ENCODE data around the gene WNT7B.

The WNT7B gene

GRCh38 chr22:45903355-45904135 lies 73.4 kb downstream of the WNT7B start:
- DNase-seq: no peak

- DNase-seq: no peak
These were observed 79.2 kb downstream of the WNT7B start for GRCh38 chr22:45897736-45898135.

- no peak for DNase-seq
These were observed 79.9 kb downstream of the WNT7B start for GRCh38 chr22:45896964-45897538.

GRCh38 chr22:45896153-45896951 lies 80.6 kb downstream of the WNT7B start:
- DNase-seq: no peak

- no peak for DNase-seq
These were observed 81.4 kb downstream of the WNT7B start for GRCh38 chr22:45895436-45896152.

- DNase-seq: no peak
These were observed 83.4 kb downstream of the WNT7B start for GRCh38 chr22:45893516-45893915.

GRCh38 chr22:45892681-45893461 lies 84.1 kb downstream of the WNT7B start:
- no peak for DNase-seq

GRCh38 chr22:45891996-45892621 lies 84.9 kb downstream of the WNT7B start:
- no peak for DNase-seq

- DNase-seq: no peak
These were observed 85.4 kb downstream of the WNT7B start for GRCh38 chr22:45891471-45891995.

- DNase-seq: no peak
These were observed 85.9 kb downstream of the WNT7B start for GRCh38 chr22:45891021-45891421.

- DNase-seq: no peak
These were observed 86.7 kb downstream of the WNT7B start for GRCh38 chr22:45890351-45890635.

GRCh38 chr22:45889539-45890350 lies 87.2 kb downstream of the WNT7B start:
- no peak for DNase-seq

- no peak for DNase-seq
These were observed 87.8 kb downstream of the WNT7B start for GRCh38 chr22:45889093-45889538.

- no peak for DNase-seq
These were observed 88.5 kb downstream of the WNT7B start for GRCh38 chr22:45888221-45889092.

GRCh38 chr22:45887202-45888131 lies 89.5 kb downstream of the WNT7B start:
- DNase-seq: no peak

- no peak for DNase-seq
These were observed 90.4 kb downstream of the WNT7B start for GRCh38 chr22:45886540-45886939.

GRCh38 chr22:45885941-45886395 lies 91.0 kb downstream of the WNT7B start:
- no peak for DNase-seq

- DNase-seq: no peak
These were observed 91.7 kb downstream of the WNT7B start for GRCh38 chr22:45885171-45885840.
